GM18508 (cell line): Measurements from ENCODE around the gene NDUFA5.

ENCODE experiments used
- ATAC-seq: cut with Tn5 transposase; IDR thresholded peaks from one replicate; pipeline ENCODE4 v1.9.1; 2021; ENCODE audit warnings: moderate number of reproducible peaks; ENCODE audit not compliant: insufficient read depth, unreplicated experiment

NDUFA5 gene

GRCh38 chr7:123557398-123558288 lies at the start of gene NDUFA5:
NDUFA5 (minus strand) TSS chr7:123557818; CDS start chr7:123557795, 23 bp downstream.
- ATAC-seq = peak; percentile 91

DNA sequence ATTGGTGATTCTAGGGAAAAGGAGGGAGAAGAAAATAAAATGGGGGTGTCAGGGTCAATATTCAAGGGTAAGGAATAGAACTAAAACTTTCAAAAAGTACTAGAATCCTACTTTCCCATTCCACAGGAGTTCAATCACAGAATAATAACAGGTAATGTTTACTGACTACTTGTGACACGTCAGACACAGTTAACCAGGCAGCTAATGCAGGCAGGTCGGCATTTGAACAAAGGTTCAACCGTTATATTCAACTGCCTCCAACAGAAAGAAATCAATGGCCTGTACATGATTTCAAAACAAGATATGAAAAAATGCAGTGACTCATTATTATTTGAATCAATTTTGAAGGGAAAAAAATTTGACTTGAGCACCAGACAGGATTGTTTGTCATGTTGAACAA lies 47.1 kb upstream of the NDUFA5 start:
- no peak for ATAC-seq

- ATAC-seq = no peak
These were observed 45.0 kb upstream of the NDUFA5 start for GRCh38 chr7:123602648-123603047.

GRCh38 chr7:123601530-123601929 lies 43.9 kb upstream of the NDUFA5 start, which contains the start of gene ASB15:
ASB15 (plus strand) TSS chr7:123601821; CDS start chr7:123614503, 12,682 bp downstream.
- ATAC-seq = no peak

DNA sequence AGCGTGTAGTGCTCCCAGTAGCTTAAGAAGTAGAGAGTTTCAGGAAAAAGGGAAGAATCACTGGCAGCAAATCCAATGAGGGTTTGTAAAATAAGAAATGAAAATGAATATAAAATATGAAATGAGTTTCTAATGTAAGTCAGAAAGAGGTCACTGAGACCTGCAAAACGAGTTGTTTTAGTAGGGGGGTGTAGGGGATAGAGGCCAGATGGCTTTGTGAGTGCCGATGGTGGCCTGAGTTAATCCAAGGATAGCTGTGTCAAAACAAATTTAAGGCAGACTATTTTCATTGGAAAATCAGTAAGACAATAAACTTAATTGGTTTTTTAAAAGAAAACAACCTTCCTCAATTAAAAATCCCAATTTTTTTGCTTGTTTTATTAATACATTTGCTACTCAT lies 43.3 kb upstream of the NDUFA5 start:
- no peak for ATAC-seq

- no peak for ATAC-seq
These were observed 42.1 kb upstream of the NDUFA5 start for GRCh38 chr7:123599766-123600165.

- no peak for ATAC-seq
These were observed 41.0 kb upstream of the NDUFA5 start for GRCh38 chr7:123598657-123599056.

GRCh38 chr7:123594813-123595241 lies 37.2 kb upstream of the NDUFA5 start:
- ATAC-seq = no peak

DNA sequence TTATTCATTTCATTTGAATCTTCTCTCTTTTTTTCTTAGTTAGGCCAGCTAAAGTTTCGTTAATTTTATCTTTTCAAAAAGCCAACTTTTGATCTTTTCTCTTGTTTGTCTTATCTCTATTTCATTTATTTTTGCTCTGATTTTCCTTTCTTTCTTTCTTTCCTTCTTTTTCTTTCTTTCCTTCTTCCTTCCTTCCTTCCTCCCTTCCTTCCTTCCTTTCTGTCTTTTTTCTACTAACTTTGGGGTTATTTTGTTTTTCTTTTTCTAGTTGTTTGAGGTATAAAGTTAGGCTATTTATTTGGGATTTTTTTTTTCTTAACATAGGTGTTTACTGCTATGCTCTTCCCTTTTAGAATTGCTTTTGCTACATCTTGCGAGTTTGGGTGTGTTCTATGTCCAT lies 30.8 kb upstream of the NDUFA5 start:
- no peak for ATAC-seq

GRCh38 chr7:123583821-123584220 lies 26.2 kb upstream of the NDUFA5 start:
- ATAC-seq = no peak

- ATAC-seq = no peak
These were observed 23.5 kb upstream of the NDUFA5 start for GRCh38 chr7:123581162-123581459.

- peak; percentile 82 for ATAC-seq
These were observed 23.0 kb upstream of the NDUFA5 start for GRCh38 chr7:123580406-123581161.

GRCh38 chr7:123579416-123579815 lies 21.8 kb upstream of the NDUFA5 start:
- ATAC-seq = no peak

DNA sequence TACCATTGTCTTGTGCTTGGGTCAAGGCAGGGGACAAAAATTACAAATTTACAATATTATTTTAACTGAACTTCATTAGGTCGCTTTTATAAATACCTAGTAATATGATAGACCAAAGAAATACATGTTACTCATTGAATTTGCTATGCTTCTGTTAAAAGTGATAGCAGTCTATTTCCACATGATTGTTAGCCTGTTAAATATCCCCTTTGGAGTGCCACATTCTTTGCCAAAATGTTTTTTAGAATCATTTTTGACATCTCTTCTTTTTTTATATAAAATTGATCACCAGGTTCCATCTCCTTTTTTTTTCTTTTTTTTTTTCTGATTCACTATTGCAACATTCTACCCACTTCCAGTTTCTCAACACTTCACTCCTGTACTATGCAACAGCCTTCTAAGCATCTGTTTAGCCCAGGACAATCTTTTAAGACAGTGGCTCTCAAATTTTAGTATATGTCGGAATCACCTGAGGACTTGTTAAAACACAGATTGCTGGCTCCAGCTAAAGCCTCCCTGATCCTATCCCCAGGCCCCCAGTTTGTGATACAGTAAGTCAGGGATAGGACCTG lies 16.4 kb upstream of the NDUFA5 start:
- no peak for ATAC-seq

- no peak for ATAC-seq
These were observed 15.7 kb upstream of the NDUFA5 start for GRCh38 chr7:123573341-123573740.

- ATAC-seq = no peak
These were observed 14.1 kb upstream of the NDUFA5 start for GRCh38 chr7:123571684-123572083.

DNA sequence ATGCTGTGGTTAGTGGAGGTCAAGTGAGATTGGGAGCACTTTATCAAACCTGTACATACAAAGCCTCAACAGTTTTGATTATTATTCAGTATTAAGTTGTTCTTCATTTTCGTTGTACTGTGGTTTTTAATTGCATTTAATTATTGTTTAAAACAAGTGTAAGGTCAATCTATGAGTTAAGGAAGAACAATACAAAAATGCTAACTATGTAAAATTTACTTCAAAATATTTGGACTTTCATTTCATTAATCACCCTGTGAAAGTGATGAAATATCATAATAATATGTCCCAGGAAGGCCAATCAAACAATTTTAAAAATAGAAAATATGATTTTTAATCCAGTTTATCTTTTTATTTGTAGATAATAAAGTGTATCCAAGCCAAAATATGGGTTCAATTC lies 13.6 kb upstream of the NDUFA5 start:
- ATAC-seq = no peak

DNA sequence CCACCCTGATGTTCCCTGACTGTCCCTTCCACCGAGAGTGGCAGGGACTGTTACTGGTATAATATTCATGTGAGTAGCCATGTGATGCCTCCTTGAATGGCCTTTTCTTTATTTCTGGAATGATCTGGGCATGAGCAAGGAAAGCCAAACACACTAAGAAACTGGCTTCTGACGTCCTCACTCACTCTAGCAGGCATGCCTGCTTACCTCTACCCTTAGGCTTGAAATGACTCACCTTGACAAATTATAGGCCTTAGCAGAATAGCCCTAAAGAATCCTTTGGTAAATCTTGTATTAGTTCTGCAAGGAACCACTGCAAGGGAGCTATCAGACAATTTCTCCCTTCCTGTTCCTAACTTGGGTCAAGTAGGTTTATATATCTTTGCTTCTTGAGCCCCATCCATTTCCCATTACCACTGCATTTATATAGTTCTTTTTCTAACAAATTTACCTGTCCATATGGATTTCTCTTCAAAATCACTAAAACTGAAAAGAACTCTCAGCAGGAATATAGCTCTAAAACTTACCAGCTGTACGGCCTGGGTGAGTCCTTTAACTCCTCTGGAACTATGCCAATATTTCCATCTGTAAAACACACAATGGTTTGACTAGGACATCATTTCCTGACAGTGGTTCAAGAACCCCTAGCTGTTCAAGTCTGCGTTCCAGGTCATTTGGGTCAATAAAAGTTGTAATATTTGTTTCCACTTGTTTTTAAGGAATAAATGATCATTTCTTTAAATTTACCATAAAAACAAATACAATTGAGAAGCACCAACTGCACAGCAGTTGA lies 13.0 kb upstream of the NDUFA5 start:
- no peak for ATAC-seq

- ATAC-seq = no peak
These were observed 11.9 kb upstream of the NDUFA5 start for GRCh38 chr7:123569352-123570010.

DNA sequence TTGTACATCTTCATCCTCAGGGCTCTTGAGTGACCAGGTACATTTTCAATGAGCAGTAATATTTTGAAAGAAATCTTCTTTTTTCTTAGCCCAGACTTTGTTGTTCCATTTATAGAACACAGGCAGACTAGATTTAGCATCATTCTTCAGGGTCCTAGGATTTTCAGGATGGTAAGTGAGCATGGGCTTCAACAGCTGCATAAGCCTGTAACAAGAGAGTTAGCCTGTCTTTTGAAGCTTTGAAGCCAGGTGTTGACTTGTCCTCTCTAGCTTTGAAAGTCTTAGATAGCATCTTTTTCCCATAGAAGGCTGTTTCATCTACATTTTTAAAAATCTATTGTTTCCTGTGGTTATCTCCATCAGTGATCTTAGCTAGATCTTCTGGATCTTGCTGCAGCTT lies 4.5 kb upstream of the NDUFA5 start:
- ATAC-seq = no peak
